ENCODE measurements around the gene WARS2.
"Not testable (repeated sequence)": the region's sequence is repeated elsewhere in the genome, so short reads cannot be mapped to it uniquely, and the experiment has no call there.

DNA sequence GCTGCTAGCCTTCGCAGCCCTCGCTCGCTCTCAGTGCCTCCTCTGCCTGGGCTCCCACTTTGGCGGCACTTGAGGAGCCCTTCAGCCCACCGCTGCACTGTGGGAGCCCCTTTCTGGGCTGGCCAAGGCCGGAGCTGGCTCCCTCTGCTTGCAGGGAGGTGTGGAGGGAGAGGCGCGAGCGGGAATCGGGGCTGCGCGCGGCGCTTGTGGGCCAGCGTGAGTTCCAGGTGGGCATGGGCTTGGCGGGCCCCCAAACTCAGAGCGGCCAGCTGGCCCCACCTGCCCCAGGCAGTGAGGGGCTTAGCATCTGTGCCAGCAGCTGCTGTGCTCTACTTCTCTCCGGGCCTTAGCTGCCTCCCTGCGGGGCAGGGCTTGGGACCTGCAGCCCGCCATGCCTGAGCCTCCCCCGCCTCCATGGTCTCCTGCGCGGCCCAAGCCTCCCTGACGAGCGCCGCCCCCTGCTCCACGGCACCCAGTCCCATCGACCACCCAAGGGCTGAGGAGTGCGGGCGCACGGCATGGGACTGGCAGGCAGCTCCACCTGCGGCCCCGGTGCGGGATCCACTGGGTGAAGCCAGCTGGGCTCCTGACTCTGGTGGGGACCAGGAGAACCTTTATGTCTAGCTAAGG, 31.0 kb upstream of the WARS2 start:
- TF ChIP-seq, protein P1, sequence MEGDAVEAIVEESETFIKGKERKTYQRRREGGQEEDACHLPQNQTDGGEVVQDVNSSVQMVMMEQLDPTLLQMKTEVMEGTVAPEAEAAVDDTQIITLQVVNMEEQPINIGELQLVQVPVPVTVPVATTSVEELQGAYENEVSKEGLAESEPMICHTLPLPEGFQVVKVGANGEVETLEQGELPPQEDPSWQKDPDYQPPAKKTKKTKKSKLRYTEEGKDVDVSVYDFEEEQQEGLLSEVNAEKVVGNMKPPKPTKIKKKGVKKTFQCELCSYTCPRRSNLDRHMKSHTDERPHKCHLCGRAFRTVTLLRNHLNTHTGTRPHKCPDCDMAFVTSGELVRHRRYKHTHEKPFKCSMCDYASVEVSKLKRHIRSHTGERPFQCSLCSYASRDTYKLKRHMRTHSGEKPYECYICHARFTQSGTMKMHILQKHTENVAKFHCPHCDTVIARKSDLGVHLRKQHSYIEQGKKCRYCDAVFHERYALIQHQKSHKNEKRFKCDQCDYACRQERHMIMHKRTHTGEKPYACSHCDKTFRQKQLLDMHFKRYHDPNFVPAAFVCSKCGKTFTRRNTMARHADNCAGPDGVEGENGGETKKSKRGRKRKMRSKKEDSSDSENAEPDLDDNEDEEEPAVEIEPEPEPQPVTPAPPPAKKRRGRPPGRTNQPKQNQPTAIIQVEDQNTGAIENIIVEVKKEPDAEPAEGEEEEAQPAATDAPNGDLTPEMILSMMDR (IDR thresholded peaks at IDR 0.05) = not testable (repeated sequence)
- TF ChIP-seq POLR2A (IDR thresholded peaks at IDR 0.05) = not testable (repeated sequence)

Data from esophagus squamous epithelium (tissue), 4 donors.